Upper lobe of left lung (tissue), 6 donors: Measurements from ENCODE around the gene PLIN4. TPM values are rescaled to one million over a fixed set of nuclear protein-coding genes. Genes with fewer than 3 reads are reported as not detected.

Experiments used
- ATAC-seq, 2 donors: fragments of 200-7000 bp; cut with Tn5 transposase; one replicate each; pipeline ENCODE4 v1.9.1; 2022; ENCODE audit warnings: mild to moderate bottlenecking in 2 of 2, moderate library complexity in 2 of 2; ENCODE audit not compliant: low FRiP score in 2 of 2
- DNase-seq, 2 donors: peaks; one replicate each; pipeline ENCODE4 v3.0.0-alpha.2; 2019 to 2020
- H3K27ac ChIP-seq, 4 donors: fragments of 200-600 bp; sonication (generic); one replicate each; pipeline ENCODE4 v1.5.1; 2016 to 2019
- H3K27me3 ChIP-seq, 4 donors: fragments of 200-600 bp; sonication (generic); one replicate each; pipeline ENCODE4 v1.5.1; 2017 to 2019
- H3K36me3 ChIP-seq, 4 donors: fragments of 200-600 bp; sonication (generic); one replicate each; pipeline ENCODE4 v1.5.1; 2016 to 2019
- H3K4me1 ChIP-seq, 4 donors: fragments of 200-600 bp; sonication (generic); one replicate each; pipeline ENCODE4 v1.5.1; 2018 to 2019
- H3K4me3 ChIP-seq, 4 donors: fragments of 200-600 bp; sonication (generic); one replicate each; pipeline ENCODE4 v1.5.1; 2017 to 2019; ENCODE audit warnings: mild to moderate bottlenecking in 2 of 4, moderate library complexity in 1 of 4
- H3K9me3 ChIP-seq, 4 donors: fragments of 200-600 bp; sonication (generic); one replicate each; pipeline ENCODE4 v1.5.1; 2018 to 2019
- EP300 ChIP-seq, 4 donors: sonication (generic); formaldehyde crosslinking; IDR thresholded peaks; one replicate each; pipeline ENCODE4 v1.5.1; 2017; ENCODE audit warnings: antibody characterized with exemption in 4 of 4, control low read depth in 2 of 4
- POLR2A ChIP-seq, 4 donors: fragments of 450-650 bp; IDR thresholded peaks; one replicate each; pipeline ENCODE4 v1.5.1; 2016 to 2017; ENCODE audit warnings: antibody characterized with exemption in 4 of 4, mild to moderate bottlenecking in 2 of 4
- POLR2AphosphoS5 ChIP-seq, 2 donors: sonication (generic); formaldehyde crosslinking; IDR thresholded peaks; one replicate each; pipeline ENCODE4 v1.5.1; 2017; ENCODE audit warnings: antibody characterized with exemption in 2 of 2
- WGBS, 2 donors: methylation state at CpG; one replicate each; pipeline ENCODE4 v1.1.5; 2017 to 2018; 5-methylcytosine and 5-hydroxymethylcytosine counted together
- total RNA-seq, 6 donors: library from RNA; depleted of rRNA in 4 of 6; stranded (reverse); fragments of >200 nt in 4 of 6; gene quantifications; one replicate each; pipeline versions ENCODE4 v1.1.0 to v1.2.1, GENCODE V29; 2016 to 2021
- TF ChIP-seq, protein P1 (sequence below), 6 experiments: fragments of 450-650 bp in 4 of 6; fragments of 200-600 bp in 2 of 6; sonication (generic) in 2 of 6; IDR thresholded peaks; one replicate each; pipeline ENCODE4 v1.5.1; 2016 to 2019; ENCODE audit warnings: antibody characterized with exemption in 6 of 6
- donor health status: DM: no; HTN: no; CAD: no; lungs with moderate emphysema.
- donor health status: DM: no; HTN: yes; CAD: no; lungs with severe emphysema.

Gene PLIN4
- total RNA-seq, 6 donors from 2014 or later, result 1.8 to 11.5 (median 3.8) TPM

DNA sequence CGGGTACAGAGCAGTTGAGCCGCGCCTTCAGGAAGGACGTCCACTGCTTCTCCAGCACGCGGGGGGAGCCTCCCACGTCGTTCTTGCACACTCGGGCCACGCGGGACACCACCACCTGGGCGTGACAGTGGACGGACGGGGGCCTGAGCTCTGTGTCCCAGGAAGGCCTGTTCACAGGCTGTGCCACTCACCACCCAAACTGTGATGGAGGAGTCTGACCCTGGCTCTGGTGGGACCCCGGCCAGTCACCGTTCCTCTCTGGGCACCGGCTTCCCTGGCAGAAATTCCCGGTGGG, 34.2 kb upstream of the PLIN4 start:
- no peak overlapping the region for H3K27ac ChIP-seq
- no peak for ATAC-seq
- no peak overlapping the region for H3K4me3 ChIP-seq
- no peaks in the 10 kb centered on the region for H3K9me3 ChIP-seq
- 83 to 88% methylated on average over 10 to 18 of the region's 18 CpGs for WGBS, 2 donors
- H3K36me3 ChIP-seq, result peaks cover 0 to 65% (median 0%) of the 10 kb centered on the region in 4 donors
- no peak for TF ChIP-seq POLR2A (IDR thresholded peaks at IDR 0.05)
- H3K4me1 ChIP-seq, result peaks cover 0 to 4% (median 0%) of the 10 kb centered on the region in 4 donors
- DNase-seq, result no peak
- no peaks in the 10 kb centered on the region for H3K27me3 ChIP-seq

DNA sequence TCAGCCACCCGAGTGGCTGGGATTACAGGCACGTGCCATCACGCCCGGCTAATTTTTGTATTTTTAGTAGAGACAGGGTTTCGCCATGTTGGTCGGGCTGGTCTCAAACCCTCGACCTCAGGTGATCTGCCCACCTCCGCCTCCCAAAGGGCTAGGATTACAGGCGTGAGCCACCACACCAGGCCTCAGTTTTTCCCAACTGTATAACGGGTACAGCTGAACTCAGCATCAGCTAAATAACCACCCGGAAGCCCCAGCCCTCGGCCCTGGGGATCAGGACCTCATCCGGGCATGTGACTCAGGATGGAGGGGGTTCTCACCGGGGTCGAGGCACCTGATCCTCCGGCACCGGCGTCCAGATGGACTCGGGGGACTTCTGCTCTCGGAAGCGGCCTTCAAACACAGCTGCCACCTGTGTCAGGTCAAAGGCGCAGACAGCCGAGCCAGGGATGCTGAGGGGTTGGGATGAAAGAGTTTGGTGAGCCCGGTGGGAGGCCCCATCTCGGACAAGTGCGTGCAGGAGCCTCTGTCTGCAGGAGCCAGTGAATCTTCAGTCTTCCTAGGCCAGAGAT, 32.3 kb upstream of the PLIN4 start:
- ATAC-seq, result no peak
- no peak for DNase-seq
- H3K9me3 ChIP-seq, result no peaks in the 10 kb centered on the region
- H3K27me3 ChIP-seq, result no peaks in the 10 kb centered on the region
- 72 to 91% methylated on average over 10 to 26 of the region's 26 CpGs for WGBS, 2 donors
- no peak overlapping the region for H3K4me3 ChIP-seq
- no peaks in the 10 kb centered on the region for H3K4me1 ChIP-seq
- TF ChIP-seq POLR2A (IDR thresholded peaks at IDR 0.05), result no peak
- TF ChIP-seq, protein P1, sequence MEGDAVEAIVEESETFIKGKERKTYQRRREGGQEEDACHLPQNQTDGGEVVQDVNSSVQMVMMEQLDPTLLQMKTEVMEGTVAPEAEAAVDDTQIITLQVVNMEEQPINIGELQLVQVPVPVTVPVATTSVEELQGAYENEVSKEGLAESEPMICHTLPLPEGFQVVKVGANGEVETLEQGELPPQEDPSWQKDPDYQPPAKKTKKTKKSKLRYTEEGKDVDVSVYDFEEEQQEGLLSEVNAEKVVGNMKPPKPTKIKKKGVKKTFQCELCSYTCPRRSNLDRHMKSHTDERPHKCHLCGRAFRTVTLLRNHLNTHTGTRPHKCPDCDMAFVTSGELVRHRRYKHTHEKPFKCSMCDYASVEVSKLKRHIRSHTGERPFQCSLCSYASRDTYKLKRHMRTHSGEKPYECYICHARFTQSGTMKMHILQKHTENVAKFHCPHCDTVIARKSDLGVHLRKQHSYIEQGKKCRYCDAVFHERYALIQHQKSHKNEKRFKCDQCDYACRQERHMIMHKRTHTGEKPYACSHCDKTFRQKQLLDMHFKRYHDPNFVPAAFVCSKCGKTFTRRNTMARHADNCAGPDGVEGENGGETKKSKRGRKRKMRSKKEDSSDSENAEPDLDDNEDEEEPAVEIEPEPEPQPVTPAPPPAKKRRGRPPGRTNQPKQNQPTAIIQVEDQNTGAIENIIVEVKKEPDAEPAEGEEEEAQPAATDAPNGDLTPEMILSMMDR (IDR thresholded peaks at IDR 0.05), result no peak
- TF ChIP-seq EP300 (IDR thresholded peaks at IDR 0.05), result no peak
- no peak for TF ChIP-seq POLR2AphosphoS5 (IDR thresholded peaks at IDR 0.05)
- H3K27ac ChIP-seq, result no peak overlapping the region
- H3K36me3 ChIP-seq, result peaks cover 0 to 61% (median 0%) of the 10 kb centered on the region in 4 donors

DNA sequence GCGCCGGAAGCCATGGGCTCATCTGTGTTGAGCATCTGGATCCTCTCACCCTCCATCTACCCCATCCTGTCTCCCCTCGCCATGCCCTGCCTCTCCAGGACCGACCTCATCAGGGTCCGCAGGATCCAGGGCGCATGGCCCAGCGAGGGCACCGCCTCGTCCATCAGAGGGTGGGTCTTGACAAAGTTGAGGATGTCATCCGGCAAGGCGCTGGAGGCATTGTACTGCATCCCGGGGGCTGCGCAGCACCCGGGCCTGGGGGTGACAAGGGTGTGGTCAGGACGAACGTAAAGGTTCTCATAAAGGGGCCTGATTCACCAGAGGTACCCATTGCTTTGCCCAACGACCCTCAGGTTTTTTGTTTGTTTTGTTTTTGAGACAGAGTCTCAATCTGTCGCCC, 31.7 kb upstream of the PLIN4 start:
- ATAC-seq (no peak), DNase-seq (peak in 1 of 2 donors; percentile 63)
- H3K36me3 ChIP-seq, result peaks cover 0 to 55% (median 0%) of the 10 kb centered on the region in 4 donors
- H3K27ac ChIP-seq, result no peak overlapping the region
- no peaks in the 10 kb centered on the region for H3K27me3 ChIP-seq
- 88 to 89% methylated on average over 18 of the region's 18 CpGs for WGBS, 2 donors
- TF ChIP-seq EP300 (IDR thresholded peaks at IDR 0.05) (no peak), POLR2A (IDR thresholded peaks at IDR 0.05) (no peak), POLR2AphosphoS5 (IDR thresholded peaks at IDR 0.05) (no peak)
- TF ChIP-seq, protein P1 (IDR thresholded peaks at IDR 0.05), result no peak
- H3K4me1 ChIP-seq, result no peaks in the 10 kb centered on the region
- no peaks in the 10 kb centered on the region for H3K9me3 ChIP-seq
- no peak overlapping the region for H3K4me3 ChIP-seq

DNA sequence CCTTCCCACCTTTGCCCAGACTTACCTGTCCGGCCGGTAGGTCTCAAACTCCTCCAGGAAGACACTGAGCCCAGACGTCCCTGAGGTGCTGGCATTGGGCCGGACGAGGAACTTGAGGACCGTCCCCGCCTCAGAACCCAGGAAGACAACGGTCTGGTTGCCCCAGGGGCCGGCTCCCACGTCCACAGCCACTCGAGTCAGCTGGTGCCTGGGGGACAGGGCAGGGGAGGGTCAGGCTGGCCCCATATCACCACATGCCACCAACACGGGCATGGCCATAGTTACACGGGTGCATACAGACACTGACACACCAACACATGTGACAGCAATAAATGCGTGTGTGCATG, 29.9 kb upstream of the PLIN4 start:
- TF ChIP-seq POLR2A (IDR thresholded peaks at IDR 0.05), result no peak
- TF ChIP-seq EP300 (IDR thresholded peaks at IDR 0.05), result no peak
- TF ChIP-seq, protein P1 (IDR thresholded peaks at IDR 0.05), result no peak
- no peak for TF ChIP-seq POLR2AphosphoS5 (IDR thresholded peaks at IDR 0.05)
- no peak overlapping the region for H3K4me3 ChIP-seq
- peaks cover 0 to 40% (median 0%) of the 10 kb centered on the region in 4 donors for H3K36me3 ChIP-seq
- peak in 1 of 2 donors; percentile 66 for DNase-seq
- WGBS, 2 donors, result 60 to 70% methylated on average over 11 to 14 of the region's 14 CpGs
- H3K27ac ChIP-seq, result no peak overlapping the region
- ATAC-seq, result no peak
- no peaks in the 10 kb centered on the region for H3K27me3 ChIP-seq
- no peaks in the 10 kb centered on the region for H3K9me3 ChIP-seq
- H3K4me1 ChIP-seq, result no peaks in the 10 kb centered on the region

DNA sequence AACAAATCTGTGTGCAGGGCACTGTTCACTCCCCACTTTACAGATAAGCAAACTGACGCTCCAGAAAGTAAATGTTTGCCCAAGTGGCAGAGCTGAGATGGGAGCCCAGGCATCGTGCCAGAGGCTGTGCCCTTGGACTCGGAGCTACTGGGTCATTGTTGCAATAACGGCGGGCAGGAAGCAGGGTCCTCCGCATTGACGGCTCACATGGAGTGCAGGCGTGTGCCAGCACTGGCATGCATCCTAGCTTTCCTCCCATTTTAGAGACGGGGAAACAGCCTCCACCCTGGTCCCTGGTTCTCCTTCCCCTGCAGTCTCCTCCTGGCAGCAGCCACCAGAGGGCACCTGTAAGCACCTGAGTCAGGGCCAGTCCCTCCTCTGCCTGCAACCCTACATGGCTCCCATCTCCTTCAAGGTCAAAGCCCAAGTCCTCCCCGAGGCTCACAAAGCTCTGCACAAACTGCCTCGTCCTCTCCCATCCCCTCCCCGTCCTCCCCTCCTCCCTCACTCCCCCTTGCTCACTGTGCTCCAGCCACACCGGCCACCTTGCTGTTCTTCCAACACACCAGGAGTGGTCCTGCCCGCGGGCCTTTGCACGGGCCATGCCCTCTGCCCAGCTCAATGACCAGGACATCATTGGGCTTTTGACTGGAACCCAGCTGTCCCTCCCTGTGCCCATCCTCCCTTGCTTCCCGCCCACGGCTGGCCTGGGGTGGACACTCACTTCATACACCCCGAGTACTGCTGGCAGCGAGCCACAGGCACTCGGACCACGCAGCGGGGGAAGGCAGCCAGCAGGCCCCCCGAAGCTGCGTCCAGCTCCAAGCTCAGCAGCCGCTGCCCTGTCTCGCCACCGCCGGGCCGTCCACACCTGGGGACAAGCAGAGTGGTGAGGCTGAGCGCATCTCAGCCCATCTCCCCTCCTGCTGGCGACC, 29.3 kb upstream of the PLIN4 start:
- H3K36me3 ChIP-seq, result peaks cover 0 to 34% (median 0%) of the 10 kb centered on the region in 4 donors
- peak; percentile 51 to 77 for DNase-seq
- no peaks in the 10 kb centered on the region for H3K27me3 ChIP-seq
- H3K27ac ChIP-seq, result no peak overlapping the region
- no peaks in the 10 kb centered on the region for H3K4me1 ChIP-seq
- H3K4me3 ChIP-seq, result no peak overlapping the region
- 65 to 69% methylated on average over 26 to 30 of the region's 32 CpGs for WGBS, 2 donors
- TF ChIP-seq EP300 (IDR thresholded peaks at IDR 0.05), result no peak
- TF ChIP-seq POLR2AphosphoS5 (IDR thresholded peaks at IDR 0.05), result no peak
- TF ChIP-seq, protein P1 (IDR thresholded peaks at IDR 0.05), result peak in 5 of 6 experiments; percentile 6 to 35 (median 14)
- no peak for TF ChIP-seq POLR2A (IDR thresholded peaks at IDR 0.05)
- no peaks in the 10 kb centered on the region for H3K9me3 ChIP-seq
- peak; percentile 43 for ATAC-seq
